Measurements from ENCODE around the gene RMDN2.
"Not testable (repeated sequence)": the region's sequence is repeated elsewhere in the genome, so short reads cannot be mapped to it uniquely, and the experiment has no call there.

The RMDN2 gene

DNA sequence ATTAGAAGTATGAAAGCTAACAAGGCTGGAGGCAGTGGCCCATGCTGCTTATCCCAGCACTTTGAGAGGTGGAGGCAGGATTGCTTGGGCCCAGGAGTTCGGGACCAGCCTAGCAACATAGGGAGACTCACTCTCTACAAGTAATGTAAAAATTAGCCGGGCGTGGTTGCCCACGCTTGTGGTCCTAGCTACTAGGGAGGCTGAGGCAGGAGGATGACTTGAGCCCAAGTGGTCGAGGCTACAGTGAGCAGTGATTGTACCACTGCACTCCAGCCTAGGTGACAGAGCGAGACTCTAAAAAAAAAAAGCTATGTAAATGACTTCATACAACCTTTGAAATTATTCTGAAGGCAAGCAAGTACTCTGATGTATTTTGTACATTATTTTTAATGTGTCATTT lies 1.5 kb downstream of the RMDN2 start:
- no peaks in the 10 kb centered on the region for H3K9me2 ChIP-seq (ENCODE audit: low read depth, low read length)
- H3F3A ChIP-seq (ENCODE audit: insufficient read depth, low read length): no peaks in the 10 kb centered on the region
- no peak overlapping the region for H3K4me3 ChIP-seq (ENCODE audit: low read depth, low read length, poor library complexity, severe bottlenecking)
- no peak overlapping the region for H3K9ac ChIP-seq (ENCODE audit: low read length)
- no peaks in the 10 kb centered on the region for H3K36me3 ChIP-seq (ENCODE audit: insufficient read depth, low read length)
- no peaks in the 10 kb centered on the region for H3K9me3 ChIP-seq (ENCODE audit: low read length)
- H3K4me2 ChIP-seq (ENCODE audit: low read length): no peak overlapping the region
- no peaks in the 10 kb centered on the region for H3K79me2 ChIP-seq (ENCODE audit: insufficient read depth, low read length)
- H3K4me1 ChIP-seq (ENCODE audit: insufficient read depth, low read length, severe bottlenecking): peaks cover 13% of the 10 kb centered on the region
- H2AFZ ChIP-seq (ENCODE audit: low read length): no peak overlapping the region
- no peak for TF ChIP-seq CTCF (IDR thresholded peaks at IDR 0.05; ENCODE audit: low read length)
- no peaks in the 10 kb centered on the region for H3K27me3 ChIP-seq (ENCODE audit: insufficient read depth, low read length)
- no peak overlapping the region for H3K27ac ChIP-seq (ENCODE audit: low read depth, low read length, poor library complexity, severe bottlenecking)
- H4K20me1 ChIP-seq (ENCODE audit: insufficient read depth, low read length): no peaks in the 10 kb centered on the region

GRCh38 chr2:37928377-37928776 lies 3.3 kb downstream of the RMDN2 start:
- H3K27ac ChIP-seq (ENCODE audit: low read depth, low read length, poor library complexity, severe bottlenecking): no peak overlapping the region
- no peaks in the 10 kb centered on the region for H4K20me1 ChIP-seq (ENCODE audit: insufficient read depth, low read length)
- H3K79me2 ChIP-seq (ENCODE audit: insufficient read depth, low read length): no peaks in the 10 kb centered on the region
- H3K9ac ChIP-seq (ENCODE audit: low read length): no peak overlapping the region
- H3K4me2 ChIP-seq (ENCODE audit: low read length): no peak overlapping the region
- TF ChIP-seq EZH2 (IDR thresholded peaks at IDR 0.05; ENCODE audit: borderline replicate concordance, low read length) (no peak), CTCF (IDR thresholded peaks at IDR 0.05; ENCODE audit: low read length) (no peak)
- no peaks in the 10 kb centered on the region for H3K9me3 ChIP-seq (ENCODE audit: low read length)
- H2AFZ ChIP-seq (ENCODE audit: low read length): no peak overlapping the region
- peaks cover 13% of the 10 kb centered on the region for H3K4me1 ChIP-seq (ENCODE audit: insufficient read depth, low read length, severe bottlenecking)
- H3K36me3 ChIP-seq (ENCODE audit: insufficient read depth, low read length): no peaks in the 10 kb centered on the region
- no peaks in the 10 kb centered on the region for H3F3A ChIP-seq (ENCODE audit: insufficient read depth, low read length)
- no peaks in the 10 kb centered on the region for H3K27me3 ChIP-seq (ENCODE audit: insufficient read depth, low read length)
- no peak overlapping the region for H3K4me3 ChIP-seq (ENCODE audit: low read depth, low read length, poor library complexity, severe bottlenecking)
- no peaks in the 10 kb centered on the region for H3K9me2 ChIP-seq (ENCODE audit: low read depth, low read length)

DNA sequence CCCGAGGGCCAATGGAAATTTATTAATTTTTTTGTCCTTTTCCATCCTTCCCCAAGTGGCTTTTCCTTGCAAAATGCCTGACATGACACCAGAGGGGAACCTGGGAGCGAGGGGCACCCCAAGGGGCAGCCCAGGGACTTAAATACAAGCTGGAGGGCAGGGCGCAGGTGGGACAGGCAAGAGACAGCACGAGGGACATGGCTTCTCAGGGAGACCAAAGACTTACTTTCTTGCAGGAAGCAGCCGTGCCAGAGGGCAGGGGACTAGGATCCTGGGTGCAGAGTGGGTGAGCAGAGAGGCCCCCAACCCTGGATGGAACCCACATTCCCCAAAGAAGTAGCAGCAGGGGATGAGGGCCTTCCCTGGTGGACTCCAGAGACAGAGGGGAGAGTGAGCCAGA lies 5.3 kb downstream of the RMDN2 start:
- not testable (repeated sequence) for H3K36me3 ChIP-seq (ENCODE audit: insufficient read depth, low read length); H3K27me3 ChIP-seq (ENCODE audit: insufficient read depth, low read length); H3K9me2 ChIP-seq (ENCODE audit: low read depth, low read length); H3K79me2 ChIP-seq (ENCODE audit: insufficient read depth, low read length); H2AFZ ChIP-seq (ENCODE audit: low read length); H3K9me3 ChIP-seq (ENCODE audit: low read length); H3K9ac ChIP-seq (ENCODE audit: low read length); H3K4me3 ChIP-seq (ENCODE audit: low read depth, low read length, poor library complexity, severe bottlenecking); H3K27ac ChIP-seq (ENCODE audit: low read depth, low read length, poor library complexity, severe bottlenecking); H4K20me1 ChIP-seq (ENCODE audit: insufficient read depth, low read length); H3K4me2 ChIP-seq (ENCODE audit: low read length); H3F3A ChIP-seq (ENCODE audit: insufficient read depth, low read length)
- H3K4me1 ChIP-seq (ENCODE audit: insufficient read depth, low read length, severe bottlenecking): peaks cover 25% of the 10 kb centered on the region

DNA sequence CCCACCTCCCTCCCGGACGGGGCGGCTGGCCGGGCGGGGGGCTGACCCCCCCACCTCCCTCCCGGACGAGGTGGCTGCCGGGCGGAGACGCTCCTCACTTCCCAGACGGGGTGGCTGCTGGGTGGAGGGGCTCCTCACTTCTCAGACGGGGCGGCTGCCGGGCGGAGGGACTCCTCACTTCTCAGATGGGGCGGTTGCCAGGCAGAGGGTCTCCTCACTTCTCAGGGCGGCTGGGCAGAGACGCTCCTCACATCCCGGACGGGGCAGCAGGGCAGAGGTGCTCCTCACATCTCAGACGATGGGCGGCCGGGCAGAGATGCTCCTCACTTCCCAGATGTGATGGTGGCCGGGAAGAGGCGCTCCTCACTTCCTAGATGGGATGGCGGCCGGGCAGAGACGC lies 7.8 kb downstream of the RMDN2 start:
- H3F3A ChIP-seq (ENCODE audit: insufficient read depth, low read length); H3K4me2 ChIP-seq (ENCODE audit: low read length); H3K9me3 ChIP-seq (ENCODE audit: low read length); H3K27ac ChIP-seq (ENCODE audit: low read depth, low read length, poor library complexity, severe bottlenecking); H3K9ac ChIP-seq (ENCODE audit: low read length); H3K4me3 ChIP-seq (ENCODE audit: low read depth, low read length, poor library complexity, severe bottlenecking); H3K9me2 ChIP-seq (ENCODE audit: low read depth, low read length); H2AFZ ChIP-seq (ENCODE audit: low read length); H3K36me3 ChIP-seq (ENCODE audit: insufficient read depth, low read length); H3K27me3 ChIP-seq (ENCODE audit: insufficient read depth, low read length); H3K79me2 ChIP-seq (ENCODE audit: insufficient read depth, low read length); H4K20me1 ChIP-seq (ENCODE audit: insufficient read depth, low read length): not testable (repeated sequence)
- peaks cover 23% of the 10 kb centered on the region for H3K4me1 ChIP-seq (ENCODE audit: insufficient read depth, low read length, severe bottlenecking)
